ENCODE results near the gene TRIM37. TPM values are rescaled to one million over a fixed set of nuclear protein-coding genes. Genes with fewer than 3 reads are reported as not detected.

Gene TRIM37
- total RNA-seq, 1 donor from 2014 or later = 35.6 TPM

- Mint-ChIP-seq H3K36me3 (ENCODE audit: unreplicated experiment) (no peaks in the 10 kb centered on the region), H3K27me3 (ENCODE audit: unreplicated experiment) (no peaks in the 10 kb centered on the region), H3K4me3 (ENCODE audit: unreplicated experiment) (no peak overlapping the region), H3K4me1 (ENCODE audit: low read depth, unreplicated experiment) (no peaks in the 10 kb centered on the region), H3K9me3 (ENCODE audit: unreplicated experiment) (no peaks in the 10 kb centered on the region), H3K27ac (ENCODE audit: unreplicated experiment) (no peak overlapping the region)
- no peak for TF ChIP-seq CTCF (IDR thresholded peaks at IDR 0.05; ENCODE audit: partially characterized antibody, unreplicated experiment)
- DNase-seq = no peak
These were observed 78.9 kb downstream of the TRIM37 start for GRCh38 chr17:59027750-59028149.

- DNase-seq = no peak
These were observed 80.3 kb downstream of the TRIM37 start for GRCh38 chr17:59026176-59026939.

GRCh38 chr17:59024916-59025315 lies 81.8 kb downstream of the TRIM37 start:
- no peaks in the 10 kb centered on the region for H3K36me3 Mint-ChIP-seq (ENCODE audit: unreplicated experiment)
- H3K9me3 Mint-ChIP-seq (ENCODE audit: unreplicated experiment) = no peaks in the 10 kb centered on the region
- peaks cover 2% of the 10 kb centered on the region for H3K27me3 Mint-ChIP-seq (ENCODE audit: unreplicated experiment)
- no peak overlapping the region for H3K27ac Mint-ChIP-seq (ENCODE audit: unreplicated experiment)
- H3K4me1 Mint-ChIP-seq (ENCODE audit: low read depth, unreplicated experiment) = no peaks in the 10 kb centered on the region
- no peak for TF ChIP-seq CTCF (IDR thresholded peaks at IDR 0.05; ENCODE audit: partially characterized antibody, unreplicated experiment)
- no peak overlapping the region for H3K4me3 Mint-ChIP-seq (ENCODE audit: unreplicated experiment)
- no peak for DNase-seq

More at GRCh38 chr17:59026176-59026939, 80.3 kb downstream of the TRIM37 start:
- H3K27ac Mint-ChIP-seq (ENCODE audit: unreplicated experiment) = no peak overlapping the region
- no peaks in the 10 kb centered on the region for H3K27me3 Mint-ChIP-seq (ENCODE audit: unreplicated experiment)
- TF ChIP-seq CTCF (IDR thresholded peaks at IDR 0.05; ENCODE audit: partially characterized antibody, unreplicated experiment) = no peak
- H3K4me1 Mint-ChIP-seq (ENCODE audit: low read depth, unreplicated experiment) = no peaks in the 10 kb centered on the region
- H3K36me3 Mint-ChIP-seq (ENCODE audit: unreplicated experiment) = no peaks in the 10 kb centered on the region
- H3K4me3 Mint-ChIP-seq (ENCODE audit: unreplicated experiment) = no peak overlapping the region
- no peaks in the 10 kb centered on the region for H3K9me3 Mint-ChIP-seq (ENCODE audit: unreplicated experiment)

GRCh38 chr17:59018019-59018418 lies 88.7 kb downstream of the TRIM37 start:
- Mint-ChIP-seq H3K36me3 (ENCODE audit: unreplicated experiment) (no peaks in the 10 kb centered on the region), H3K4me3 (ENCODE audit: unreplicated experiment) (no peak overlapping the region), H3K27ac (ENCODE audit: unreplicated experiment) (no peak overlapping the region), H3K4me1 (ENCODE audit: low read depth, unreplicated experiment) (no peaks in the 10 kb centered on the region), H3K27me3 (ENCODE audit: unreplicated experiment) (peaks cover 2% of the 10 kb centered on the region), H3K9me3 (ENCODE audit: unreplicated experiment) (no peaks in the 10 kb centered on the region)
- DNase-seq = no peak
- TF ChIP-seq CTCF (IDR thresholded peaks at IDR 0.05; ENCODE audit: partially characterized antibody, unreplicated experiment) = no peak

- no peak for TF ChIP-seq CTCF (IDR thresholded peaks at IDR 0.05; ENCODE audit: partially characterized antibody, unreplicated experiment)
- DNase-seq = no peak
- Mint-ChIP-seq H3K27ac (ENCODE audit: unreplicated experiment) (no peak overlapping the region), H3K36me3 (ENCODE audit: unreplicated experiment) (no peaks in the 10 kb centered on the region), H3K4me3 (ENCODE audit: unreplicated experiment) (no peak overlapping the region), H3K9me3 (ENCODE audit: unreplicated experiment) (no peaks in the 10 kb centered on the region), H3K4me1 (ENCODE audit: low read depth, unreplicated experiment) (no peaks in the 10 kb centered on the region), H3K27me3 (ENCODE audit: unreplicated experiment) (no peaks in the 10 kb centered on the region)
These were observed 94.7 kb downstream of the TRIM37 start for GRCh38 chr17:59011975-59012374.

Measured in glutamatergic neuron (in vitro differentiated cells).